Astrocyte of the cerebellum (primary cell): ENCODE data around the gene MEGF11.

Experiments used
- DNase-seq: peaks from one replicate; pipeline ENCODE4 v3.0.0-alpha.2; 2011; ENCODE audit warnings: low read depth
- H3K4me3 ChIP-seq: 2 replicates; pipeline ENCODE4 v1.5.1; 2011; ENCODE audit warnings: mild to moderate bottlenecking, low read depth, low read length, moderate library complexity
- in situ Hi-C: cut with HindIII; loops from 2 replicates; pipeline ENCODE4 v1.10.0; 2017; ENCODE audit warnings: low sequenced_read_pairs
- TF ChIP-seq, protein P1 (sequence below): IDR thresholded peaks from 2 replicates; pipeline ENCODE4 v1.5.1; 2012; ENCODE audit warnings: low read length, low read depth, moderate library complexity, mild to moderate bottlenecking; ENCODE audit errors: missing control alignments

Gene MEGF11

DNA sequence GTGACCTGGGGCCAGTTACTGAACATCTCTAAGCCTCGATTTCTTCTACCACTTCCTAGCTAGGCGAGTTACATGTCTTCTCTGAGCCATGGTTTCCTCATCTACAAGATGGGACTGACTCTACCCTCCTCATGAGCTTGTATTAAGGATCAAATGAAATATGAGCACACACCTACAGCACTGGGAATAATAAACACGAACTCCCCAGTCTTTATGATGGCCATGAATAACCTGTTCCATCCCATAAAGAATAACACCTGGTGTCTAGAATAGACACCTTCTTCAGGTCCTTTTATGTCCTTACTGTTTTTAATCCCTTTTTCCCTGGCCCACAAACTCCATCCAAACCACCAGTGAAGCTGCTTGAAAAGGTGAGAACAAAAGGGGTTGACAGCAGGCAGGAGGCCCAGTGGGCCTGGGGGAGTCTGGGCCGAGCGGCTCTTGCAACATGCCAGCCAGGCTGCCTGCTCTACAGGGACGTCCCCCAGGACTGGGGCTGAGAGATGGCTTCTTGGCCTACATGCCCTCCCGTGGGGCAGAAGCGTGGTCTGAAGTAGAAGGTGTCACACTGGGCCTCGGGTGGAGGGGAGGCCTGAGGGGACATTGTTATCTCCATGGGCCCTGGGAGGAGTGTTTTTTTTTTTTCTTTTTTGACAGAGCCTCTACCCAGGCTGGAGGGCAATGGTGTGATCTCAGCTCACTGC is 206.1 kb downstream of the MEGF11 start:
- TF ChIP-seq, protein P1, sequence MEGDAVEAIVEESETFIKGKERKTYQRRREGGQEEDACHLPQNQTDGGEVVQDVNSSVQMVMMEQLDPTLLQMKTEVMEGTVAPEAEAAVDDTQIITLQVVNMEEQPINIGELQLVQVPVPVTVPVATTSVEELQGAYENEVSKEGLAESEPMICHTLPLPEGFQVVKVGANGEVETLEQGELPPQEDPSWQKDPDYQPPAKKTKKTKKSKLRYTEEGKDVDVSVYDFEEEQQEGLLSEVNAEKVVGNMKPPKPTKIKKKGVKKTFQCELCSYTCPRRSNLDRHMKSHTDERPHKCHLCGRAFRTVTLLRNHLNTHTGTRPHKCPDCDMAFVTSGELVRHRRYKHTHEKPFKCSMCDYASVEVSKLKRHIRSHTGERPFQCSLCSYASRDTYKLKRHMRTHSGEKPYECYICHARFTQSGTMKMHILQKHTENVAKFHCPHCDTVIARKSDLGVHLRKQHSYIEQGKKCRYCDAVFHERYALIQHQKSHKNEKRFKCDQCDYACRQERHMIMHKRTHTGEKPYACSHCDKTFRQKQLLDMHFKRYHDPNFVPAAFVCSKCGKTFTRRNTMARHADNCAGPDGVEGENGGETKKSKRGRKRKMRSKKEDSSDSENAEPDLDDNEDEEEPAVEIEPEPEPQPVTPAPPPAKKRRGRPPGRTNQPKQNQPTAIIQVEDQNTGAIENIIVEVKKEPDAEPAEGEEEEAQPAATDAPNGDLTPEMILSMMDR: no peak
- no peak overlapping the region for H3K4me3 ChIP-seq
- in situ Hi-C loops: no loop called here
- DNase-seq: no peak

DNA sequence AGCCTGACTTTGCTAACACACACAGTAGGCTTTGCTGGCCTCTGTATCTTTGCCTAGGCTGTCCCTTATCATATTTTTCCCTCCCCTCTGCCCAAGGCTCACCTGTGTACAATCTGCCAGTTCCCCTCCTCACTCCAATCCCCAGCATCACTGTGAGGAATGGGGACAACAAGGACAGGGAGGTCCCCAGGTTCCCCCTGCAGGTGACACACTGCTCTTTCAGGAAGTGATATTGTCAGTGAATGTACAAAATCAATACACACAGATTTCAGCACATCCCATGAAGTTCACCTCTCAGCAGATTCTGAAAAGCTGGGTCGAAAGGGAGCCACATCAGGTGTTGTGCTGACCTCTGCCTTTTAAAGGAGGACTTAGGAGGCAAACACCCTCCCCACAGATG is 206.8 kb downstream of the MEGF11 start:
- no peak overlapping the region for H3K4me3 ChIP-seq
- TF ChIP-seq, protein P1: no peak
- no peak for DNase-seq
- in situ Hi-C loops: no loop called here

DNA sequence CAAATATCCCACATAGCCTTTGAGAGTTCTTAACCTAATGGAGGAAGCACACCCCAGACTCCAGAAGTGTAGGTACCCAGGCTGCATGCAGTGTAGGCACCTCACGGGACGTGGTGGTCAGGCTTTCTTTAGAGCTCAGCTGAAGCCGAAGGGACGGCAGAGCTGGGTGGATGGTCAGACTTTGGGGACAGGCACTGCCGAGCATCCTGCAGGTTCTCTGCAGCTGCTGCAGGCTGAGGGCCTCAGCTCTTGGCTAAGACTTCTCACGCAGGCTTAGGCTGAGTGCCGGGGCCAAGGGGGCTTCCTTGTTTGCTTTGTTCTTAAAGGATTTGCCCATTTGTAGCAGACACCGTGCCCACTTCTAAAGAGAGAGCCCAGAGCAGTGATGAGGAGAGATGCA is 207.2 kb downstream of the MEGF11 start:
- TF ChIP-seq, protein P1: no peak
- H3K4me3 ChIP-seq: no peak overlapping the region
- in situ Hi-C loops: no loop called here
- DNase-seq: no peak

DNA sequence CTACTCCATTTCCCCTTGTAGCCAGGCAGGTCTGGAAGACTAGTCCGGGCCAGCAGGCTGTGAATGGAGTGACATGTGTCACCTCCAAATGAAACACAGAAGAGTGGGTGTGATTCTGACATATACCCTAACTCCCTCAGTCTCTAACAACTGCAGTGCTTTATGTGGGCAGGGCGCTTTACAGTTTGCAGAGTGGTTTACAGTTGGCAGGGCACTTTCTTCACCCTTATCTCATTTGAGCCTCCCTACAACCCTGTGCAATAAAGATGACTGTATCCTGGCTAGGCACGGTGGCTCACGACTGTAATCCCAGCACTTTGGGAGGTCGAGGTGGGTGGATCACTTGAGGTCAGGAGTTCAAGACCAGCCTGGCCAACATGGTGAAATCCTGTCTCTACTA is 208.0 kb downstream of the MEGF11 start:
- DNase-seq: no peak

DNA sequence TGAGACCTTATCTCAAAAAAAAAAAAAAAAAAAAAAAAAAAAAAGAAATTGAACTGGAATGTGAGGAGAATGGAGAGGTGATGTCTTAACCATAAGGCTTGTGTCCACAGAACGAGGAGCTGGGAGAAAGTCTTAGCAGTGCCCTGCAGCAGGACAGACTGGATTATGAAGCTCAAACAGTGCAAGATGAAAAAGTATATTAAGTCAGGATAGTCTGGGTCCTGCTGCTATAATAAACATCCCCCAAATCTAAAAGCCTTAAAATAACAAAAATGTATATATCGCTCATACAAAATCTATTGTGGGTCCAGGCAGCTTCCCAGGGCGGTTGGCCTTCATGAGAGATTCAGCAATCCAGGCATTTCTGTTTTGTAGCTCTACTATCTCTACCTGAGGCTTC is 208.7 kb downstream of the MEGF11 start:
- in situ Hi-C loops: no loop called here
- DNase-seq: no peak
- TF ChIP-seq, protein P1: no peak
- H3K4me3 ChIP-seq: no peak overlapping the region

More for the DNA sequence above, 208.0 kb downstream of the MEGF11 start:
- TF ChIP-seq, protein P1: no peak
- in situ Hi-C loops: no loop called here
- H3K4me3 ChIP-seq: no peak overlapping the region

- TF ChIP-seq, protein P1: no peak
- in situ Hi-C loops: no loop called here
- no peak overlapping the region for H3K4me3 ChIP-seq
- DNase-seq: no peak
These were observed 210.3 kb downstream of the MEGF11 start for GRCh38 chr15:66043264-66043663.
